HCT116 (cell line): ENCODE data around the gene ESRP2. TPM values are rescaled to one million over a fixed set of nuclear protein-coding genes. Genes with fewer than 3 reads are reported as not detected.

ENCODE experiments used
- ATAC-seq: fragments of 200-7000 bp; cut with Tn5 transposase; 2 replicates; pipeline ENCODE4 v1.9.1; 2020; ENCODE audit warnings: mild to moderate bottlenecking, moderate library complexity
- BruUV-seq: library from RNA; stranded (reverse); fragments of 400-500 nt; replicated peaks from 2 replicates; lab custom pipeline; 2021; lab: Mats Ljungman, UMichigan
- CTCF ChIA-PET: fragments of 300-600 bp; sonication (Branson Sonifier 250); formaldehyde crosslinking; loops from one replicate; lab custom pipeline; 2021; ENCODE audit warnings: antibody characterized with exemption; lab: Charles Lee
- POLR2A ChIA-PET: fragments of 300-600, 350-600 bp; sonication (Branson Sonifier 250); formaldehyde crosslinking; loops from one replicate; lab custom pipeline; 2021; ENCODE audit warnings: antibody characterized with exemption; lab: Charles Lee
- RAD21 ChIA-PET, 2 experiments: fragments of 300-600 bp; sonication (Branson Sonifier 250); formaldehyde crosslinking; loops; one replicate each; lab custom pipeline; 2023; ENCODE audit warnings: low total read pairs in 2 of 2; ENCODE audit not compliant: uncharacterized antibody in 2 of 2, unreplicated experiment in 2 of 2, low non-redundant PET in 1 of 2; lab: Charles Lee
- DNase-seq: peaks from one replicate; pipeline ENCODE4 v3.0.0-alpha.2; 2010; ENCODE audit warnings: low read depth, low spot score
- H2AFZ ChIP-seq: fragments of 200-600 bp; shearing (Covaris generic), sonication (generic); 2 replicates; pipeline ENCODE4 v1.6.1; 2017; ENCODE audit warnings: low read depth, mixed run types, mixed read lengths, antibody characterized with exemption, low read length; ENCODE audit not compliant: poor library complexity, severe bottlenecking
- H3K27ac ChIP-seq: 2 replicates; pipeline ENCODE4 v1.5.1; 2012; ENCODE audit warnings: low read depth, low read length
- H3K27me3 ChIP-seq: fragments of 200-600 bp; sonication (generic); 2 replicates; pipeline ENCODE4 v1.6.1; 2016; ENCODE audit warnings: mixed run types, low read length, mixed read lengths; ENCODE audit not compliant: insufficient read depth
- H3K36me3 ChIP-seq, 2 experiments: fragments of 200-500 bp in 1 of 2; fragments of 200-600 bp in 1 of 2; sonication (Bioruptor generic) in 1 of 2; sonication (generic) in 1 of 2; 2 replicates each; pipeline versions ENCODE4 v1.5.1 to v1.6.1; 2014 to 2016; ENCODE audit warnings: low read length in 2 of 2, inconsistent platforms in 1 of 2, mixed read lengths in 1 of 2, mixed run types in 1 of 2; ENCODE audit not compliant: insufficient read depth in 2 of 2, control insufficient read depth in 1 of 2
- H3K4me1 ChIP-seq, 2 experiments: fragments of 200-600 bp in 1 of 2; sonication (generic) in 1 of 2; 2 replicates each; pipeline versions ENCODE4 v1.5.1 to v1.6.1; 2012 to 2017; ENCODE audit warnings: low read length in 2 of 2, inconsistent platforms in 1 of 2, mild to moderate bottlenecking in 1 of 2, mixed read lengths in 1 of 2, mixed run types in 1 of 2, moderate library complexity in 1 of 2; ENCODE audit not compliant: insufficient read depth in 2 of 2, control insufficient read depth in 1 of 2
- H3K4me2 ChIP-seq: fragments of 200-600 bp; sonication (generic); 2 replicates; pipeline ENCODE4 v1.6.1; 2017; ENCODE audit warnings: mixed run types, low read length, mixed read lengths
- H3K4me3 ChIP-seq, 2 experiments: fragments of 200-600 bp in 1 of 2; sonication (generic) in 1 of 2; replicated peaks in 1 of 2; 2 replicates each; pipeline ENCODE4 v1.5.1; 2011 to 2016; ENCODE audit warnings: low read length in 2 of 2, control low read depth in 1 of 2, low read depth in 1 of 2, mild to moderate bottlenecking in 1 of 2, mixed read lengths in 1 of 2, mixed run types in 1 of 2
- H3K79me2 ChIP-seq: fragments of 200-600 bp; sonication (generic); 2 replicates; pipeline ENCODE4 v1.6.1; 2017; ENCODE audit warnings: mild to moderate bottlenecking, mixed run types, low read length, moderate library complexity, mixed read lengths; ENCODE audit not compliant: insufficient read depth
- H3K9ac ChIP-seq: fragments of 200-600 bp; sonication (generic); 2 replicates; pipeline ENCODE4 v1.6.1; 2016; ENCODE audit warnings: low read length, mixed read lengths
- H3K9me2 ChIP-seq: fragments of 200-600 bp; sonication (generic), shearing (Covaris generic); 2 replicates; pipeline ENCODE4 v1.6.1; 2017; ENCODE audit warnings: mixed run types, mild to moderate bottlenecking, moderate library complexity; ENCODE audit not compliant: insufficient read depth
- H3K9me3 ChIP-seq, 2 experiments: fragments of 200-500 bp in 1 of 2; fragments of 200-600 bp in 1 of 2; sonication (Bioruptor generic) in 1 of 2; sonication (generic) in 1 of 2; 2 replicates each; pipeline ENCODE4 v1.6.1; 2014 to 2017; ENCODE audit warnings: low read length in 2 of 2, mixed read lengths in 2 of 2, inconsistent platforms in 1 of 2, low read depth in 1 of 2, mild to moderate bottlenecking in 1 of 2, mixed run types in 1 of 2, moderate library complexity in 1 of 2; ENCODE audit not compliant: control insufficient read depth in 1 of 2, insufficient read depth in 1 of 2
- H4K20me1 ChIP-seq: fragments of 200-600 bp; sonication (generic), shearing (Covaris generic); 2 replicates; pipeline ENCODE4 v1.6.1; 2017; ENCODE audit warnings: mixed run types, mild to moderate bottlenecking, moderate library complexity; ENCODE audit not compliant: insufficient read depth
- EZH2 ChIP-seq: fragments of 200-600 bp; sonication (generic); IDR thresholded peaks from 2 replicates; pipeline ENCODE4 v1.6.1; 2017; ENCODE audit warnings: antibody characterized with exemption, mixed run types
- POLR2AphosphoS5 ChIP-seq: IDR thresholded peaks from 2 replicates; pipeline ENCODE4 v1.6.1; 2011; ENCODE audit warnings: mild to moderate bottlenecking, low read depth, low read length, moderate library complexity
- TCF7L2 ChIP-seq: IDR thresholded peaks from 2 replicates; pipeline ENCODE4 v1.7.0; 2011; ENCODE audit warnings: borderline replicate concordance, inconsistent platforms; ENCODE audit not compliant: insufficient read depth, insufficient read length; ENCODE audit errors: extremely low read depth
- ZFX ChIP-seq: fragments of 450-650 bp; IDR thresholded peaks from 2 replicates; pipeline ENCODE4 v1.6.1; 2017
- intact Hi-C: fragments of 100-400 bp; cut with micrococcal nuclease; formaldehyde crosslinking; loops from 2 replicates; pipeline ENCODE4 v1.10.0; 2022
- total RNA-seq: library from RNA; stranded (reverse); gene quantifications from one replicate; pipeline ENCODE4 v1.2.1, GENCODE V29; 2021; ENCODE audit not compliant: unreplicated experiment
- TF ChIP-seq, protein P1 (sequence below), 3 experiments: fragments of 200-600 bp in 1 of 3; sonication (generic) in 1 of 3; IDR thresholded peaks in 2 of 3; conservative IDR thresholded peaks in 1 of 3; 2 replicates each; pipeline ENCODE4 v1.5.1; 2012 to 2017; ENCODE audit warnings: low read depth in 2 of 3, low read length in 2 of 3, antibody characterized with exemption in 1 of 3, borderline replicate concordance in 1 of 3, control low read depth in 1 of 3, mild to moderate bottlenecking in 1 of 3, mixed read lengths in 1 of 3, mixed run types in 1 of 3, moderate library complexity in 1 of 3; ENCODE audit not compliant: insufficient read depth in 1 of 3

The ESRP2 gene
- total RNA-seq, 1 experiment from 2014 or later, result 42.5 TPM

GRCh38 chr16:68234188-68235107 is 1.5 kb downstream of the ESRP2 start:
- ChIA-PET CTCF (interaction anchor here (1.0 kb wide), 1 partner anchor 140 kb away, joined by 5 read pairs; no protein-coding TSS in a partner anchor), RAD21 (no interaction called here), POLR2A (interaction anchor here (1.0 kb wide), 1 partner anchor 30 kb away, joined by 3 read pairs; the partner anchor contains the start of gene SLC7A6)
- Histone ChIP-seq H2AFZ (no peak overlapping the region), H3K9me2 (no peaks in the 10 kb centered on the region), H3K4me1 (peaks cover 29 to 42% of the 10 kb centered on the region in 2 experiments), H3K9ac (peak overlapping the region; percentile 98), H3K27ac (peak overlapping the region; percentile 86), H4K20me1 (peaks cover 4% of the 10 kb centered on the region; the same call in 1 of the 2 replicates), H3K27me3 (no peaks in the 10 kb centered on the region), H3K4me3 (peak overlapping the region; percentile 56 to 88), H3K36me3 (peaks cover 18 to 34% of the 10 kb centered on the region in 2 experiments; a peak in 3 of 4 replicates), H3K79me2 (peaks cover 43% of the 10 kb centered on the region), H3K4me2 (peak overlapping the region; percentile 97), H3K9me3 (no peaks in the 10 kb centered on the region)
- no TSS peak for BruUV-seq
- peak; percentile 13; the same call in 1 of the 2 replicates for ATAC-seq
- DNase-seq, result peak; percentile 61
- intact Hi-C loops, result loop anchor here (2.0 to 10.0 kb wide), 2 partner anchors 76 to 710 kb away; partner anchors contain the start of genes PRMT7, RIPOR1 and SLC7A6OS
- TF ChIP-seq, protein P1, sequence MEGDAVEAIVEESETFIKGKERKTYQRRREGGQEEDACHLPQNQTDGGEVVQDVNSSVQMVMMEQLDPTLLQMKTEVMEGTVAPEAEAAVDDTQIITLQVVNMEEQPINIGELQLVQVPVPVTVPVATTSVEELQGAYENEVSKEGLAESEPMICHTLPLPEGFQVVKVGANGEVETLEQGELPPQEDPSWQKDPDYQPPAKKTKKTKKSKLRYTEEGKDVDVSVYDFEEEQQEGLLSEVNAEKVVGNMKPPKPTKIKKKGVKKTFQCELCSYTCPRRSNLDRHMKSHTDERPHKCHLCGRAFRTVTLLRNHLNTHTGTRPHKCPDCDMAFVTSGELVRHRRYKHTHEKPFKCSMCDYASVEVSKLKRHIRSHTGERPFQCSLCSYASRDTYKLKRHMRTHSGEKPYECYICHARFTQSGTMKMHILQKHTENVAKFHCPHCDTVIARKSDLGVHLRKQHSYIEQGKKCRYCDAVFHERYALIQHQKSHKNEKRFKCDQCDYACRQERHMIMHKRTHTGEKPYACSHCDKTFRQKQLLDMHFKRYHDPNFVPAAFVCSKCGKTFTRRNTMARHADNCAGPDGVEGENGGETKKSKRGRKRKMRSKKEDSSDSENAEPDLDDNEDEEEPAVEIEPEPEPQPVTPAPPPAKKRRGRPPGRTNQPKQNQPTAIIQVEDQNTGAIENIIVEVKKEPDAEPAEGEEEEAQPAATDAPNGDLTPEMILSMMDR (IDR thresholded peaks at IDR 0.05 in 2 of 3, conservative IDR thresholded peaks at IDR 0.05 in 1 of 3; ENCODE audit: borderline replicate concordance in 1 of 3, insufficient read depth in 1 of 3, low read depth in 2 of 3, low read length in 2 of 3), result no peak
- TF ChIP-seq ZFX, result no peak
- TF ChIP-seq POLR2AphosphoS5, result peak; percentile 61
- TF ChIP-seq TCF7L2, result no peak
- TF ChIP-seq EZH2, result no peak
